ENCODE measurements around the gene KCP. TPM values are rescaled to one million over a fixed set of nuclear protein-coding genes. Genes with fewer than 3 reads are reported as not detected.

Gene KCP
- total RNA-seq, 1 donor from 2014 or later: 6.8 TPM

GRCh38 chr7:128827971-128828711, 82.4 kb downstream of the KCP start:
- DNase-seq (ENCODE audit: low read depth): no peak

- DNase-seq (ENCODE audit: low read depth): peak; percentile 18
These were observed 83.1 kb downstream of the KCP start for GRCh38 chr7:128827248-128827958.

GRCh38 chr7:128826916-128827247, 83.6 kb downstream of the KCP start:
- no peak for DNase-seq (ENCODE audit: low read depth)

Other genes with a start within 250 kb of the KCP start
- 0.17 and 0.60 TPM in 2 replicates for gene GARIN1A, start 238.4 kb downstream of the KCP start, total RNA-seq
- 394 and 395 TPM in 2 replicates for gene CALU, start 171.3 kb downstream of the KCP start, total RNA-seq
- gene OPN1SW, start 134.9 kb downstream of the KCP start, total RNA-seq: not detected in 2 replicates
- gene CCDC136, start 118.7 kb downstream of the KCP start, total RNA-seq: 1.3 TPM in 1 of 2 replicates, not detected in the other
- gene FLNC, start 80.3 kb downstream of the KCP start, total RNA-seq: 29.3 and 56.7 TPM in 2 replicates
- gene ATP6V1F, start 47.9 kb downstream of the KCP start, total RNA-seq: 82.1 and 145 TPM in 2 replicates
- 5.4 and 7.7 TPM in 2 replicates for gene IRF5, start 27.2 kb upstream of the KCP start, total RNA-seq
- gene TNPO3, start 144.4 kb upstream of the KCP start, total RNA-seq: 74.5 and 103 TPM in 2 replicates
- 12.0 and 22.7 TPM in 2 replicates for gene TSPAN33, start 234.0 kb upstream of the KCP start, total RNA-seq